ENCODE results near the gene TCF4.

The TCF4 gene

GRCh38 chr18:55322178-55322735 lies 265.7 kb downstream of the TCF4 start:
- no peak for DNase-seq (ENCODE audit: low read depth in 2 of 2)

DNA sequence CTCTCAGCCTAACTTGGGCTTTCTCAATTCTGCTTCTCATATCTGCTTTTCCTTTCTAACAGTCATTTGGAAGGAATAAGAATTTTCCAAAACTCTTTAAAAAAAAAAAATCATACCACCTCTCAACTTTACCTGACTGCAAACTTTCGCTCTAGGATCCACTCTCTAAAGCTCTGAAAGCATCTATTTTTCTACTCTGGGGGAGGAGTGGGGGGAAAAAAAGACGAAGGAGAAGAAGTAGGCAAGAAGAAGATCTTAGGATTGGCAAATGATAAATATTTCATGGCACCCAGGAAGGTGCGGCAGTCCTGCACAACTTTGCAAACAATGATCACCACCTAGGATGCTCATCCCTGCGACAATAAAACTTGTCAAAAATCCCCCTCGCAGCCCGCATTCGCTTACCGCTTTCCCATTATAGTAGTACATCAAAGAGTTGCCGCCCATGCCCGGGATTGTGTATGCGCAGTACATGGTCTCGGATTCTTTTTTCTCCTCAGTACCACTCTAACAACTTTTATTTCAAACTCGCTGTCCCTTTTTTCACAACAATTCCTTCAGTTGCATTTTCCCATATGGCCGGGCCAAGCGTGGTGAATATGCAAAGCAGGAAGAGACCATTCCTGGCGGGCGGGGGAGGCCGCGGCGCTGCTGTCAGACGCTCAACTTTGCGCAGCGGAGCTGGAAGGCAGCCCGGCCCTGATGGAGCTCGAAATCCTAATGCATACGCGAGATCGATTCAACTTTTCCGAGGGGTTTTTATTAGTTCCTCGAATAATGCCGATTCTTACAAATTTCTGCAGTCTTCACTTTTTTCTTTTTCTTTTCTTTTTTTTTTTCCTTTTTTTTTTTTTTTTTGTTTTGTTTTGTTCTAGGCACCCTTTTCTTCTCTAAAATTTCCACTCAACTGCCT lies 266.5 kb downstream of the TCF4 start:
- peak; percentile 11 to 12 for DNase-seq (ENCODE audit: low read depth in 2 of 2)

- no peak for DNase-seq (ENCODE audit: low read depth in 2 of 2)
These were observed 267.3 kb downstream of the TCF4 start for GRCh38 chr18:55320424-55321264.

DNA sequence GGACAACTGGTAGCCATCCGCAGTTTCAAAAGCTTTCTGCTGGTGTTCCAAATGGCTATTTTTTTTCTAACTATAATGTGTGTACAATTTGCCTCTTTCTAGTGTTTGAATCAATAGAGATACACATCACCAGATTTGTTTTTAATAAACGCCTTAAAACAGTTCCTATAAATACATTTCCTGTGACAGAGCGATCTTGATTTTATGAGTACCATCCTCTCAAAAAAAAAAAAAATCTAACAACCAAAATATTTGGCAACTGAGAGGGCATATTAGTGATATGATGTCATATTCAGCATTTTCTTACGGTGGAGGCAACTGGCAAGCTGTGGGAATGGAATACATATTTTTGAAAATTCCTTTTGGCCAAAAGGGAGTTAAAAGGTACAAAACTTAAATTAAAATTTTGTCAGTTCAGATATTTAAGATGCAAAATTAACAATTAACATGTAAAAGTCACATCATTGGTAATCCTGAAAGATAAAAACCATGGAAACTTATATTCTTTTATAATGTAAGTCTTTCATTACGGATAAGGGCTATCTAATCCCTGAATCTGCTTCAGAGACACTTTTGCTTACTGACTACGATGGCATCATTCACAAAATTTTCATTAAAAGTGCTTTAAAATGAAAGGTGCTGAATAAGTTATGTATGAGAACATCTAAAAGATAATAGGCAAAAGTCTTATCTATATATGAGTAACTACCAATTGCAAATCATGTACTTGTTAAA lies 268.4 kb downstream of the TCF4 start:
- no peak for DNase-seq (ENCODE audit: low read depth in 2 of 2)

DNA sequence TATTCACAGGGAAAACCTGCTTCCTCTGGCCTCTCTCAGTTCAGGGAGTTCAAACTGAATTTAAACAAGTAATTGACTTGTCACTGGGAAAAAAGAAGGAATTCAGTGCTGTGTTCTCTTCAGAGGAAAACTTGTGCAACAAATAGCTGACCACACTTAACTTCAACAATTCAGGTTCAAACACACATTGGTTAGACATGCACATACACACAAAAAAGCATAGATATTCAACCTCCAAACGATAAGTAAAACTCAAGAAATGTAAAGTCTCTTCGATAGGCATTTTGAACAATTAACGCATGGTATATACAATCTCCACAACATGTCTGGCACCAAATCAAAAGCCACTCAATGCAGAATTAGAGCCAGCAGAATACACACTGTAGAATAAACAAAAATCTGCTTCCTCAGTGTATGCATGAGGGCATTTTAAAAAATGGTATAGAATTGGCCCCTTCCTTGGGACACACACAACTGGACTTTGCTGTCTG lies 269.0 kb downstream of the TCF4 start:
- no peak for DNase-seq (ENCODE audit: low read depth in 2 of 2)

GRCh38 chr18:55317864-55318263 lies 270.1 kb downstream of the TCF4 start:
- no peak for DNase-seq (ENCODE audit: low read depth in 2 of 2)

GRCh38 chr18:55317324-55317723 lies 270.7 kb downstream of the TCF4 start:
- no peak for DNase-seq (ENCODE audit: low read depth in 2 of 2)

DNA sequence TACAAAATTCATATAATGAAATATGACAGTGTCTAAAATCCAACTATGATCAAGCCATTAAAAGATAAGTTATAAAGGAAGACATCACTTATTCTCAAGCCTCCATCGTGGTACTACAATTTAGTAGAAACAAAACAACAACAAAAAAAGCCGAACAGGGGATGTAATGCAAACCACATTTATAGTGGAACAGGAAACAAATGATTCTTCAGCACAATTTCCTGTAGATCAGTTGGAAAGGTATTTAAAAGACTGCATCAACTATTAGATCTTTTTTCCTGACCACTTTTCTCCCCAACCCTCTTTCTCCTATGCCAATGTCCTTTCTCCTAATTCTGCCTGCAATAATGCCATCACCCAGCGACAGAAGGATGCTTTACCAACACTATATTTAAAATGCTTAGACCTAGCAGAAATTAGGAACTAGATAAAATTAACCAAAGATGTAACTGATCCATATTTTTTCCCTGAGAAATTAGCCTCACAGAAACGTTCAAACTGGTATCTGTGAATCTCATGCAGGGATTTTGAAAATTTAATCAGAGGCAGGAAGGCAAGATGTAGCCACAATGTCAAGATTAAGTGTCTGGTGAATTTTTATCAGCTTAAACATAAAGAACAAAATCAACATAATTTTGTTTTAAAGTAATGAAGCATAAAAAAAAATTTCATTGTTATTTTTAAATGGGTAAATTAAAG lies 271.4 kb downstream of the TCF4 start:
- no peak for DNase-seq (ENCODE audit: low read depth in 2 of 2)

DNA sequence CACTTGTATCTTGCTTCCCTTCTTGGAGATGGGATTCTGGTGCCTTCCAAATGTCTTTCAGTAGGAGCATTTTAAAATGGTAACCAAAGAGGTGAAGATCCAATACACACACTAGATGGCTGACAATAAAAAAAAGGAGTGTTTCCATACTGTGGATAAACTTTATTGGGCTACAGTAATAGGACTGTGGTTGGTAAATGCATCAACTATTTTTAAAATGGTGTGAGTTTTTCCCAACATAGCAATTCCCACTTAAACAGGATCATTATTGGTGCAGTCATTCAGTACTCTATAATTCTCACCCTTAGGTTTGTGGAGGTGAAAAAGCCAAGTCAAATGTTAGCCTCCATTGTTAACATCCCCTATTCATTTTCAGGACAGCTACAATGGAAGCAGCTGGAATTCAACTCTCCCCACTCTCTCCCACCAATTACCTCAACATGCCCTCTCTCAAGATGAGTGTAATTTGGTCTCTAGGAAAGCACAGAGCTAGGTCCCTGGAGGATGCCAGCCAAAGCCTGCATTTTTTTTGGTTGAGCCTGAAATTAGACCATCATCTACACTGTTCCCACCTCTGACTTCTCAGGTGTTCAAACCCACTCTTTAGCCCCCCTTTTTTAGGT lies 273.3 kb downstream of the TCF4 start:
- DNase-seq (ENCODE audit: low read depth in 2 of 2) = no peak

- no peak for DNase-seq (ENCODE audit: low read depth in 2 of 2)
These were observed 274.0 kb downstream of the TCF4 start for GRCh38 chr18:55314031-55314430.

- DNase-seq (ENCODE audit: low read depth in 2 of 2) = no peak
These were observed 277.1 kb downstream of the TCF4 start for GRCh38 chr18:55310863-55311262.

- no peak for DNase-seq (ENCODE audit: low read depth in 2 of 2)
These were observed 277.8 kb downstream of the TCF4 start for GRCh38 chr18:55310044-55310676.

GRCh38 chr18:55309249-55309648 lies 278.7 kb downstream of the TCF4 start:
- no peak for DNase-seq (ENCODE audit: low read depth in 2 of 2)

- DNase-seq (ENCODE audit: low read depth in 2 of 2) = no peak
These were observed 280.5 kb downstream of the TCF4 start for GRCh38 chr18:55307505-55307904.

DNA sequence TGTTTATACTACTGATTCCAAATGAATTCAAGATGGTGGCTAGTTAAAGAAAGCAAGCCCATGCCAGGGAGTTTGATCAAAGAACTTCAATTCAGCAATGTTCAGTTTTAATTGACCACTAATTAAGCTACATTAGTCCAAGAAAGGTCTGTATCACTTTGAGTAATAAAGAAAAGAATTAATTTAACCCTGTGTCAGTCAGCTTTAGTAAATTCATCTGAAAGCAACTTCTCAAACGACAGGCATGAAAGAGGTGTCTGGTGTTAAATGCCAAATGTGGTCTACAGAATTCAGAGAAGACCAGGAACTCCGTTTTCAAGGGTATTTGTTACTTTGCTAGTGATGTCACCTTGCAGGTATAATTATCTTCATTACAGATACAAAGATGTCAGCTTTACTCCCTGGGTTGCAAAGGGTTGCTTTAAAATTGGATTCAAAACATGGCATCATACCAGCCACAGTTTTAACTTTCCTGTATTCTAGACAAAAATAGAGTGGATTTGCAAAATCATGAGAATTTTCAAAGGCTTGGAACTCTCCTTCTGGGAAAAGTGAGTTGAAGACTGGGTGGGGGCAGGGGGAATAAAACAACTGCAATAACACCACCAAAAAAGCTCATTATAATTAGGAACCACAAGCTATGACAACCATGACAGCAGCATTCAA lies 281.5 kb downstream of the TCF4 start:
- no peak for DNase-seq (ENCODE audit: low read depth in 2 of 2)

DNA sequence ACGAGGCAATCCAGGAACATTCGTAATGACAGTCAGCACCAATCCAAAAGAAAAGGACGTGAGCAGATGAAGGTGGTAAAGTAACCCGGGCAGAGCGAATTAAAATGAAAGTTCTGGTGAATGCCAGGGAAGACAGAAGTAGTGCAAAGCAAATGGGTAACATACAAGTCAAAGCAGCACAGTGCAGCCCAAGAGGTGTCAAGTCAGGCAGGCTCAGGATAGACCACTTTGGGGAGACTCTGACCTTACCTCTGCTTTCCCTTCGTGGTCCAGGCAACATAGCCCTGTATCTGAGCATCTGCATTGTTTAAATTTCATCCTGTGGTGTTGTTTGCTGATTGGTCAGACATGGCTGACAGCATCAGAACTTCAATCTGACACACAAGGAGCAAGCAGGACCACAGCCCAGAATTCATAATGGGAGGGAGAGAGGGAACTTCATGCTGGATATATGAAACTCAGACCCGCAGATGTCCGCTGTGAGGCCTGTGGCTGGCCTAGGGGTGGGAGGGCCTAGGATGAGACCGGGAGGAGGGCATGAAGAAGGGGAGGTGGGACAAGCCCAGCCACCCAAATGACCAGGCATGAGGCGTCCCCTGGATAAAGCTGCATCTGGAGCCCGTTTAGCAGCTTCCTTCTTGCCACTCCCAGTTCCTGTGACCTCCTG lies 285.7 kb downstream of the TCF4 start:
- DNase-seq (ENCODE audit: low read depth in 2 of 2) = no peak

- no peak for DNase-seq (ENCODE audit: low read depth in 2 of 2)
These were observed 286.2 kb downstream of the TCF4 start for GRCh38 chr18:55301824-55302166.

- DNase-seq (ENCODE audit: low read depth in 2 of 2) = no peak
These were observed 287.0 kb downstream of the TCF4 start for GRCh38 chr18:55300936-55301531.

All from stimulated activated CD8-positive, alpha-beta memory T cell treated with anti-CD3 and anti-CD28 coated beads, Interleukin-2, amount 100 ng/mL, for 1 hour (primary cell).